Liver (tissue), 3 donors: Measurements from ENCODE around the gene PTPN20.

ENCODE experiments used
- CTCF ChIP-seq: fragments of 150-350 bp; IDR thresholded peaks from 2 replicates; pipeline ENCODE4 v1.5.1; 2017; ENCODE audit warnings: improper control_type of control experiment, low read depth, low read length; ENCODE audit not compliant: missing input control
- RXRA ChIP-seq, 2 donors: IDR thresholded peaks; 2 replicates each; pipeline ENCODE4 v1.6.1; 2017 to 2018; ENCODE audit warnings: antibody characterized with exemption in 2 of 2, mild to moderate bottlenecking in 1 of 2
- YY1 ChIP-seq: IDR thresholded peaks from 2 replicates; pipeline ENCODE4 v1.6.1; 2016; ENCODE audit warnings: antibody characterized with exemption, mild to moderate bottlenecking
- TF ChIP-seq, protein P1 (sequence below): IDR thresholded peaks from 2 replicates; pipeline ENCODE4 v1.6.1; 2016; ENCODE audit warnings: antibody characterized with exemption, mild to moderate bottlenecking
- TF ChIP-seq, protein P2 (sequence below): IDR thresholded peaks from 2 replicates; pipeline ENCODE4 v1.6.1; 2016; ENCODE audit warnings: antibody characterized with exemption
- donor health status: healthy.
- donor health status: healthy.

DNA sequence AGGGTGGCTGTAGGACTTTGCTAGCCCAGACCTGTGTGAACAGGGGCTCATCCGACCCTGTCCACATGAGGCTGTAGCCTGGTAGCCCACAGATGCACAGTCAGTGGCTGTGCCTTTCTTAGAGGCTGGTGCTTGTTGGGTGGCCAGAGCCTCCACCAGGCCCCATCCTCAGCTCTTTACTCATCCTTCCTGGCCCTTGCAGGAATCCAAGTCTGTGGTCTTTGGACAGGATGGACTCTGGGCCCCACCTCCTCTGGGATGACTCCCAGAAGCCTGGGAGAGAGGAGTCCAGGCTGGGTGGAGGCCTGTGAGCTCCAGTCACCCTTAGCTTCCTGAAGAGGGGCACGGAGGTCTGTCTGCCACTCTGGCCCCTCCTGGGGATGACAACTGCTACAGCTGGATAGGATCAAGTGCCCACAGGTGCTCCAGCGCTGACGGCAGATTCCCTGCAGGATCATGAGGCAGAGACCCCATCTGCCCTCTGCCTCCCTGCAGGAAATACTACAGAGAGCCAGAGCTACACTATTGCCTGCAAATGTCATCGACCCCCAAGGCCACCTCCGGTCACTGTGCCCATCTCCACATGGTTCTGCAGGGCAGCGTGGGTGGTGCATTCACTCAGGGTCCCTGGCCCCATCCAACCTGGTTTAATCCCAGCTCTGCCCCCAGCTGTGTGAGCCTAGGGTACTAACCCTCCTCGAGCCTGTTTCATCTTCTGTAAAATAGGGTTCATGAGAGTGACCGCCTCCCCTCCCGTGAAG is 114.5 kb downstream of the PTPN20 start:
- no peak for TF ChIP-seq CTCF
- no peak for TF ChIP-seq RXRA (IDR thresholded peaks at IDR 0.05)
- TF ChIP-seq, protein P1, sequence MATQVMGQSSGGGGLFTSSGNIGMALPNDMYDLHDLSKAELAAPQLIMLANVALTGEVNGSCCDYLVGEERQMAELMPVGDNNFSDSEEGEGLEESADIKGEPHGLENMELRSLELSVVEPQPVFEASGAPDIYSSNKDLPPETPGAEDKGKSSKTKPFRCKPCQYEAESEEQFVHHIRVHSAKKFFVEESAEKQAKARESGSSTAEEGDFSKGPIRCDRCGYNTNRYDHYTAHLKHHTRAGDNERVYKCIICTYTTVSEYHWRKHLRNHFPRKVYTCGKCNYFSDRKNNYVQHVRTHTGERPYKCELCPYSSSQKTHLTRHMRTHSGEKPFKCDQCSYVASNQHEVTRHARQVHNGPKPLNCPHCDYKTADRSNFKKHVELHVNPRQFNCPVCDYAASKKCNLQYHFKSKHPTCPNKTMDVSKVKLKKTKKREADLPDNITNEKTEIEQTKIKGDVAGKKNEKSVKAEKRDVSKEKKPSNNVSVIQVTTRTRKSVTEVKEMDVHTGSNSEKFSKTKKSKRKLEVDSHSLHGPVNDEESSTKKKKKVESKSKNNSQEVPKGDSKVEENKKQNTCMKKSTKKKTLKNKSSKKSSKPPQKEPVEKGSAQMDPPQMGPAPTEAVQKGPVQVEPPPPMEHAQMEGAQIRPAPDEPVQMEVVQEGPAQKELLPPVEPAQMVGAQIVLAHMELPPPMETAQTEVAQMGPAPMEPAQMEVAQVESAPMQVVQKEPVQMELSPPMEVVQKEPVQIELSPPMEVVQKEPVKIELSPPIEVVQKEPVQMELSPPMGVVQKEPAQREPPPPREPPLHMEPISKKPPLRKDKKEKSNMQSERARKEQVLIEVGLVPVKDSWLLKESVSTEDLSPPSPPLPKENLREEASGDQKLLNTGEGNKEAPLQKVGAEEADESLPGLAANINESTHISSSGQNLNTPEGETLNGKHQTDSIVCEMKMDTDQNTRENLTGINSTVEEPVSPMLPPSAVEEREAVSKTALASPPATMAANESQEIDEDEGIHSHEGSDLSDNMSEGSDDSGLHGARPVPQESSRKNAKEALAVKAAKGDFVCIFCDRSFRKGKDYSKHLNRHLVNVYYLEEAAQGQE = no peak
- TF ChIP-seq, protein P2, sequence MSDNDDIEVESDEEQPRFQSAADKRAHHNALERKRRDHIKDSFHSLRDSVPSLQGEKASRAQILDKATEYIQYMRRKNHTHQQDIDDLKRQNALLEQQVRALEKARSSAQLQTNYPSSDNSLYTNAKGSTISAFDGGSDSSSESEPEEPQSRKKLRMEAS = no peak
- TF ChIP-seq YY1 = no peak
